Kidney epithelial cell (primary cell): ENCODE results near the gene NCKAP5. TPM values are rescaled to one million over a fixed set of nuclear protein-coding genes. Genes with fewer than 3 reads are reported as not detected.

Source experiments
- DNase-seq: peaks from one replicate; pipeline ENCODE4 v3.0.0-alpha.2; 2010; ENCODE audit warnings: low read depth
- H3K27me3 ChIP-seq: 2 replicates; pipeline ENCODE4 v1.6.0; 2011; ENCODE audit warnings: low read length; ENCODE audit not compliant: control insufficient read depth, insufficient read depth
- H3K36me3 ChIP-seq: 2 replicates; pipeline ENCODE4 v1.5.1; 2011; ENCODE audit warnings: low read length; ENCODE audit not compliant: control insufficient read depth, insufficient read depth
- H3K4me3 ChIP-seq: 2 replicates; pipeline ENCODE4 v1.5.1; 2011; ENCODE audit warnings: low read depth, mild to moderate bottlenecking, control low read depth, low read length
- CTCF ChIP-seq: IDR thresholded peaks from 2 replicates; pipeline ENCODE4 v1.5.1; 2011; ENCODE audit warnings: mild to moderate bottlenecking, moderate library complexity, low read length, control low read depth, inconsistent platforms; ENCODE audit not compliant: insufficient read depth, poor library complexity, severe bottlenecking
- total RNA-seq: library from RNA; depleted of rRNA; stranded (reverse); fragments of >200 nt; gene quantifications from 2 replicates; pipeline ENCODE4 v1.2.3, GENCODE V29; 2015

NCKAP5 gene
- total RNA-seq, 1 donor from 2014 or later, result 0.33 TPM

DNA sequence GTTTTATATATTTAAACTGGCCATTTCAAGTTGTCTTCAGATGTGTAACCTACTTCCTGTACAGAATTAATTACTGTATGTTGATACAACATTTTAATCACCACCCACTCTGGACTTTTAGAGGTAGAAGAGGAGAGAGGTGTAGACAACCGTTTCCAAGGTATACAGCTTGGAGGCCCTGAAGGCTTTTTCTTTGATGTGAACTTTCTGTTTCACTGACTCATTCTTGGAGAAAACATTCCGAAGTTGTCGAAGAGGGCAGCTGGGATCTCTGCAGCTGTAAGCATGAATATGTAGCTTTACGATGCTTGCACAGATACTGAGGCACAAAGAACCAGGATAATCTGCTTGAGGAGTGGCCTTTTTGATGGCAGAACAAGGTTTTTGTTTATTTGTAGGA, 137.0 kb downstream of the NCKAP5 start:
- H3K4me3 ChIP-seq, result no peak overlapping the region
- no peaks in the 10 kb centered on the region for H3K27me3 ChIP-seq
- no peak for TF ChIP-seq CTCF
- DNase-seq, result no peak
- no peaks in the 10 kb centered on the region for H3K36me3 ChIP-seq

DNA sequence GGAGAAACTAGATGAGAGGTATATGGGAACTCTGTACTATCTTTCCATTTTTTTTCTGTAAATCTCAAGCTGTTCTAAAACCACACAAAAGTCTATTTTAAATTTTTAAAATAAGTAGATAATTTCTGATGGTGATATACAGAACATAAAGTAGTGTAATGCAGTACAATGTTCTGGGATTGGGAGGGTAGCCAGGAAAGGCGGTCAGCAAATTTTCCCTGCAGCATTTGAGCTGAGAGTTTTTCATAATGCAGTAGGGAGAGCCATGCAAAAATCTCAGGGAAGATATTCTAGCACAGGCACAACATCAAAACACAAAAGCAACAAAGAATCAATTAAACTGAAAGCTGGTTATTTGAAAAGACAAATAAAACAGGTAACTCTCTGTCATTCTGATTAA, 141.5 kb downstream of the NCKAP5 start:
- H3K36me3 ChIP-seq, result no peaks in the 10 kb centered on the region
- no peak for TF ChIP-seq CTCF
- no peak overlapping the region for H3K4me3 ChIP-seq
- no peaks in the 10 kb centered on the region for H3K27me3 ChIP-seq
- no peak for DNase-seq

- Histone ChIP-seq H3K27me3 (no peaks in the 10 kb centered on the region), H3K36me3 (no peaks in the 10 kb centered on the region), H3K4me3 (no peak overlapping the region)
- DNase-seq, result no peak
- TF ChIP-seq CTCF, result no peak
These were observed 142.7 kb downstream of the NCKAP5 start for GRCh38 chr2:133425612-133426011.

DNA sequence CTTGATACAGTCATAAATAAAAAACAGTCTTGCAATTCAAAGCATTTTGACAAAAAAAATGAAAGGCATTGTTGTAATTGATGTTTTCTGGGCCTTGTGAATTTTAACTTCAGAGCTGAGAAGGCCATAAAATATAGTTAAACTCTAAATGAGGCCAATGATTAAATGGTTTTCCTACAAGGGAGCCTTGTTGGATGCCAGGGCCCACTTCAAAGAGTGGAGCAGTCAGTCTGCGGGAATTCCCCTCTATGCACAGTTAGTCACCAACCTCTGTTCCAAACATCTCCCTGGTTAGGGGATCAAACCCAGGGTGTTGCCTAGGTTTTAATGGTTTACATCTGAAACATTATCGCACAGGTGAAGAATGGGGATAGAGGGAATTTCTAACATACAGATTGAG, 143.4 kb downstream of the NCKAP5 start:
- Histone ChIP-seq H3K36me3 (no peaks in the 10 kb centered on the region), H3K4me3 (no peak overlapping the region), H3K27me3 (no peaks in the 10 kb centered on the region)
- no peak for TF ChIP-seq CTCF
- peak; percentile 62 for DNase-seq

GRCh38 chr2:133422931-133423351, 145.3 kb downstream of the NCKAP5 start:
- Histone ChIP-seq H3K27me3 (no peaks in the 10 kb centered on the region), H3K4me3 (no peak overlapping the region), H3K36me3 (no peaks in the 10 kb centered on the region)
- DNase-seq, result peak; percentile 70
- TF ChIP-seq CTCF, result no peak

DNA sequence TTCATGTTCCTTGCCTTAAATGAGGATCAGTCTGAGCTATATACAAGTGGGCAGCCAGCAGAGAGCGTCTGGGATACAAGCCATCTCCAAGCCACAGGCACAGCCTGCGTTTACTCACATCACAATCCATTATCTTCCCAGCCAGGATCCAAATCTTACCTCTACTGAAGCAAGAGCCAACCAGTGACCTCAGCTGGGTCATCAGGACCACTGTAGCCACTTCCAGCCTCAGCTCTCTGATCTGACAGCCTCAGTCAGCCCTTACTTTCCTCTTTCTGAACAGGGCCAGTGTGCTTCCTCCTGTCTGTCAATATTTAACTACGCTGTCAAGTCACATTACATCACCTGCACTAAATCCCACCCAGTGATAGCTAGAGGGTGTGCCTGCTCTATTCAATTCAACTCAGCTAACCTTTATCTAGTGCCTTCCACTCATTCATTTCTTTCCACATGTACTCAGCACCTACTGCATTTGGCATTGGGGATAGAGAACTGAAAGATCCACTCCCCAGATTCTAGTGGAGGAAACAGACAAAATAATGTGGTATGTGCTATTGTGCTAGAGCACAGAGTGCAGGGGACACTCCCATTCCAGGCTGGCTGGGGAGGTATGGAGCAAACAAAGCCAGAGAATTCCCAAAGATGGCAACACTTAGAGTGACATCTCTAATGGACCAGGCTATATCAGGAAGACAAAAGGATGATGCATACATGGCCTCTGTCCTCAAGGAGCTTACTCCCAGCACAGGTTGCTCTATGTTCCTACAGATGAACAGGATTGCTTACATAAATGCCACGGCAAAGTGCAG, 146.5 kb downstream of the NCKAP5 start:
- peak; percentile 1 for TF ChIP-seq CTCF
- no peaks in the 10 kb centered on the region for H3K36me3 ChIP-seq
- H3K4me3 ChIP-seq, result no peak overlapping the region
- DNase-seq, result peak; percentile 56
- no peaks in the 10 kb centered on the region for H3K27me3 ChIP-seq
